GM04503 (cell line): ENCODE data around the gene NDUFS6.

Experiments used
- DNase-seq: peaks from one replicate; pipeline ENCODE4 v3.0.0-alpha.2; 2012; ENCODE audit warnings: low read depth

The NDUFS6 gene

DNA sequence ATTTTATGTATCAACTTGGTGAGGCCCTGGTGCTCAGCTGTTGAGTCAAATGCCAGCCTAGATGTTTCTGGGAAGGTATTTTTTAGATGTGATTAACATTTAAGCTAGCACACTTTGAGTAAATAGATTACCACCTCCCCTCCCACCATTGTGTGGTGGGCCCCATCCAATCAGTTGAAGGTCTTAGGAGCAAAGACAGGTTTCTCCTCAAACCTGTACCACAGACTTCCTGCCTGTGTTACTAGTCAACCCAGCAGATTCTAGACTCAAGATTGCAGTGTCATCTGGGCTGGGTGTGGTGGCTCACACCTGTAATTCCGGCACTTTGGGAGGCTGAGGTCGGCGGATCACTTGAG lies 35.3 kb upstream of the NDUFS6 start:
- DNase-seq = no peak

DNA sequence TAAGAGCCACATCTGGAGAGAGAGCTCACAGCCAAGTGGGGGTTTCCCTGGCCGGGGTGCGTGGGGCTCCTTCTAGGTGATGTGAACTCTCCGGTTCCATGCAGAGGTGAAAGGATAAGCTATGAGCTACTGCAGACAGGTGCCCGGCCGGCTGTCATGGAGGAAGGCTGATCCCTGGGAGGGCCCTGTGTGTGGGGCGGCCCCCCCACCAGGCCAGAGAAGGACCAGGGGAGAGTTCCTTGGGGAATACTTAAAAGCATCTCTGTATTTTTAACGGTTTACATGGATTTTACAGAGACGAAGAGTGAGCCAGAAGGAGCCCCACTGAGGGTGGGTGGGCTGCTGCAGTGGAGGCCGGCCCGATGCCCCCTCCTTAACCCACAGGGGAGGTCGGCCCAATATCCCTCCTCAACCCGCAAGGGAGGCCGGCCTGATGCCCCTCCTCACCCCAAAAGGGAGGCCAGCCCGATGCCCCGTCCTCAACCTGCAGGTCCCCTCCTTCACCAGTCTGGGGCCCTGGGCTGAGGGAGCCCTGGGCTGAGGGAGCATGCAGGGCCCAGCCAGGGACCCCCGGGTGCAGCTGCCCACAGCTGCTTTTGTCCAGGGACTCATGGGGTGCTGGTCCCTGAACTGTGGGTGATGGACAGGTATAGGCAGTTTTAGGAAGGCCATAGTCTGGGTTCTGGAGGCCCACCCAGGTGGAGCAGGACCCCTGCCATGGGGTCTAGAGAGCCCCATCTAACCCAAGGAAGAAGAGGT lies 33.5 kb upstream of the NDUFS6 start:
- DNase-seq = no peak

GRCh38 chr5:1768283-1769000 lies 32.8 kb upstream of the NDUFS6 start:
- DNase-seq = no peak

- DNase-seq = no peak
Measured at GRCh38 chr5:1769017-1769640, 32.1 kb upstream of the NDUFS6 start.

DNA sequence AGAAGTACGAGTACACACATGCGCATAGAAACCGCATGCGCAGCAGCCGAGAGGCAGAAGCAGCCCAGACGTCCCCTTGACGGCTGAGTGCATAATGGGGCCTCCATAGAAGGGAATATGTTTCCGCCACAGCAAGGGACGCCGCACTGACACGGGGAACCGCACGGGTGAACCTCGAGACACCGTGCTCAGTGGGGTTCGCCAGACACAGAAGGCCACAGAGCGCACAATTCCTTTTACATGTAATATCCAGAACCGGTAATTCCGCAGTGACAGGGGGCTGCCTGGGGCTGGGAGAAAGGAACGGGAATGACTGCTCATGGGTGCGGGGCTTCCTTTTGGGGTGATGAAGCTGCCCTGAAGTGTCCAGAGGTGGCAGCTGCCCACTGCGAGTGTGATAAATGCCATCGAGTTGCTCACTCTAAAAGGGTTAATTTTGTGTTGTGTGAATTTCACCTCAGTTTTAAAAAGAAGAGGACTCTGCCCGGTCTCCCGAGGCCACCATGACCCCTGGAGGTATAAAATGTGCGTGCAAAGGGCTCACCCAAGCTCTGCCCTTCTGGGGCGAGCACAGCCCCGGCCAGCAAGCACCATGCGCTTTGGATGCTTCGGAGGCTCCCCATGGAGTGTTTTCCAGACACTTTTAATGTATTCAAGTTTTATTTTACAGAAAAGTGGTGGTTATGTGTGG lies 31.3 kb upstream of the NDUFS6 start:
- no peak for DNase-seq

DNA sequence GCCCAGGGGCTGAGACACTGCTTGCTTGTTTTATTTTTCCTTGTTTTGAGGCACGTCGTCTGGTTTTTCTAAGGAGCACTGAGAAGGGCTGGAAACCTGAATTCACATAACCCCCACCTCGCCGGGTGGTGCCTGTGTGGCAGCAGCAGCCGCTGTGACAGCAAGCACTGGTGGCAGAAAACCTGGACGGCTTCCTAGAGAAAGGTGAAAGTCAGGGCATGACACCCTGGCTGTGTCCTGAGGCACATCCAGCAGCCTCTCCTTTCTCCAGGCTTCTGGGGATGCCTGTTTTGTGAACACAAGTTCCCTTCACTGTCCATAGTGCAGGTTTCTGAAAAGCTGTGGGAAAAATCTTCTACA lies 30.8 kb upstream of the NDUFS6 start:
- no peak for DNase-seq

DNA sequence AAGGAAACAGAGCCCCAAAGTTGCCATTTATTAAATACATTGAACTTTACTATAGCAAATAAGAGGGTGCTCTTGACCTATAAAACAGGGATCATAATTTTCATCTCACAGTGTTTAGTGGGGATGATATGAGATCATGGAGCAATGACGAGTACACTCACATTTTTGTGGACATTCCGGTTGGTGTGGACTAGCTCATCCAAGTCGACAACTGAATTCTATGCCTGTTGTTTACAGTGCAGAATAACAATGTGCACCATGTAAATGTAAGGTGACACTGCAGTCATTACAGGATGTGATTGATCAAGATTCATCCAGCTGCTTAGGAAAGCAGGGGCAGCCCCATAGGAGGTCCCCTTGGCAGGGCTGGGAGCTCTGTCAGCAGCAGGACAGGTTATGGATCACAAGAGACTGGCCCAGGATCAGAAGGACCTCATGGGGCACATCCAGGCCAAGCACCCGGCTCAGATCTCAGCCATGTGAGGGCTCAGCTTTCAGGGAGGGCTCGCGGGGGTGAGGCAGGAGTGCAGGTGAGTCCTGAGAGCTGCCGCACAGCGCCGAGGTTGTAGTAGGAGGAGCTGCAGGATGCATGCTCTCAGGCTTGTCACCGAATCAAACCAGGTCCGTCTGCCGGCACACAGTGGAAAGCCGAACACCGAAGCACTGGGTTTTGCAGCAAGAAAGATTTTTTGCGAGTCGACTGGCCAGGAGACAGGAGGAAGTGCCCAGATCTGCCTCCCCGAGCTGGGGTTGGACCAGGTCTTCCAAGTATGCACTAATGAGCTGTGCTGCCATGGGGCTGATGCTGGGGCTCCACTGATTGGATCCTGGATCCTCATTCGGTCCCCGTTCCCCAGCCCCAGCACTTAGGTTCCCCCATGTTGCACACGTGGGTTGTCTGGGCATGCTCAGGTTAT lies 29.8 kb upstream of the NDUFS6 start:
- no peak for DNase-seq

- no peak for DNase-seq
Measured at GRCh38 chr5:1772634-1773033, 28.6 kb upstream of the NDUFS6 start.

GRCh38 chr5:1776831-1777230 lies 24.4 kb upstream of the NDUFS6 start:
- no peak for DNase-seq

DNA sequence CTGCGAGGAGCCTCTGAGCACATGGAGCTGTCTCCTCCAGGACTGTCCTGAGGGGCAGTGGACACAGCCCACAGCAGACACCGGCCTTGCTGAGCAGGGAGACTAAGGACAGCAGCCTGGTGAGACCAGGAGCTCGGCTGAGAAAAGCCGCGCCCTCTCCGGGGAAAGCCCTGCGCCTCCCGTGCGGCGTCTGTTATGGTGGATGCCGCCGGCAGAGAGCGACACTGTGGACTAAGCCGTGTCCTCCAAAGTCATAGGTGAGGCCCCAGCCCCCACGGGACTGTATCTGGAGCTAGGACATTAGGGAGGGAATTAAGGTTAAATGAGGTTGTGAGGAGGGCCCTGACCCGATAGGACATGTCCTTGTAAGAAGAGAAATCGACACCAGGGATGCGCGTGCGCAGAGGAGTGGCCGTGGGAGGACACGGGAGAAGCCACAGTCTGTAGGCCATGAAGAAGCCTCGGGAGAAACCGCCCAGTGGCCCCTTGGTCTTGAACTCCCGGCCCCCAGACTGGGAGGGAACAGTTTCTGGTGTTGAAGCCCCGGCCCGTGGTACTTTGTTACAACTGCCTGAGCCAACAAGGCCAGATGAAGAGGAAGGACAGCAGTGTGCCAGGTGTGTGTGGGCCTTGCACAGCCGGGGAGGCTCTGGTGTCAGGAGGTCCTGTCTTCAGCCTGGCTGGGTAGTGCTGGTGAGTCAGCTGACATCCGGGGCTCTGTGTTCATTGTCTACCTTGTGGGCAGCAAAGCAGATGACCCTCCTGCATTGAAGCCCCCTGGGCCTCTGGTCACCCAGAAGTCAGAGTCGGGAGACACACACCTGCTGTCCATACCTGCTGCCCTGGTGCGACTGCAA lies 23.7 kb upstream of the NDUFS6 start:
- no peak for DNase-seq

DNA sequence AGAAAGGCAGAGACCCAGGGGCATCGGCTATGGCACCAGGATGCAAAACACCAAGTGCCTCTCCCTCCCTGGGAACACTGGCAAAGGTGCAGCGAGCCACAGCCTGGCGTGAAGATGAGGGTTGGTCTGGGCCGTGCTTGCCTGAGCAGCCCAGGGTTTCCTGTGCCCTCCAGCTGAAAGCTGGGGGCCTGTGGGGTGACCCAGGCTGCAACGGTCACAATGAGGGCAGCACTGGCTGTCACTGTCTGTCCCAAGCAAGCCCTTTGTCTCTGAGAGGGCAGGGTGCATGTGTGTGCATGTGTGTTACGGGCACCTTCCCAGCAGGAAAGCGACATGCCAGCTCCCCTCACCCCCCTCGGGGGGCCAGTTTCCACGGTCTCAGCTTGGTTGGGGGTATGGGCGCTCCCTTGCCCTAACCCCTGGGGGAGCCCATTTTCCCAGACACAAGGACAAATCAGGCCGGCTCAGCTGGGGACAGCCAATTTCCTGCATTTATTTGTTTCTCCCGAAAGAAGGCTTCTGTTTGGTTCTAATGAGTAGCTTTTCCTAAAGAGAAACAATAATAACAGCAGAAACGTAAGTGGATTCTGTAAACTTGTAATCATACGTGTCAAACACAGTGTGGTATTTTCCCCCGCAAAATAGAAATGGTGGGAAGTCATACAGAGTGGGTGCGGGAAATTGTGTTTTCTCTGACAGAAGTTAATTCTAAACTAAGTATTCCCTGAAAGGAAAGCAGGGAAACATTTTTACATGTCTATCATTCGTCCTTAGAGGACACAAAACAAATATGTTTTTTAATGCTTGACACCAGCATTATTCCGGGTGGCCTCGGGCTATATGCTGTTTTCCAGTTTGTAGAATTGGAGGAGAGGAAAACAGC lies 22.8 kb upstream of the NDUFS6 start:
- no peak for DNase-seq

- DNase-seq = no peak
Measured at GRCh38 chr5:1779021-1779680, 22.1 kb upstream of the NDUFS6 start.

GRCh38 chr5:1779782-1780613 lies 21.2 kb upstream of the NDUFS6 start:
- no peak for DNase-seq

GRCh38 chr5:1780614-1780930 lies 20.6 kb upstream of the NDUFS6 start:
- no peak for DNase-seq

DNA sequence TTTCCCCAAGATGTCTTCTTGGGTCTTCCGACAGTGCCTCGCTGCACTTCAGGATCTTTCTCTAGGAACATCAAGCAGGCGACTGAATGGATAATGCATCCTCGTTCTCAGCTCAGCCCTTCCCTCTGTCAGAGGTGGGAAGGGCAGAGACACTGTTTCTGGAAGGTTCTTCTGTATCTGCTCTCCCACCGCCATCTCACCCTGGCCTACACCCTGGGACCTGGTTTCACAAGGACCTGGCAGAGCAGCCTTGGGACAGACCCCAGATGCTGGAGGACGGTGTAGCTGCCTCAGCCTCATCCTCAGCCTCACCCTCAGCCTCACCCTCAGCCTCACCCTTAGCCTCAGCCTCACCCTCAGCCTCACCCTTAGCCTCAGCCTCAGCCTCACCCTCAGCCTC lies 20.1 kb upstream of the NDUFS6 start:
- DNase-seq = no peak

- DNase-seq = no peak
Measured at GRCh38 chr5:1781726-1782384, 19.4 kb upstream of the NDUFS6 start.

DNA sequence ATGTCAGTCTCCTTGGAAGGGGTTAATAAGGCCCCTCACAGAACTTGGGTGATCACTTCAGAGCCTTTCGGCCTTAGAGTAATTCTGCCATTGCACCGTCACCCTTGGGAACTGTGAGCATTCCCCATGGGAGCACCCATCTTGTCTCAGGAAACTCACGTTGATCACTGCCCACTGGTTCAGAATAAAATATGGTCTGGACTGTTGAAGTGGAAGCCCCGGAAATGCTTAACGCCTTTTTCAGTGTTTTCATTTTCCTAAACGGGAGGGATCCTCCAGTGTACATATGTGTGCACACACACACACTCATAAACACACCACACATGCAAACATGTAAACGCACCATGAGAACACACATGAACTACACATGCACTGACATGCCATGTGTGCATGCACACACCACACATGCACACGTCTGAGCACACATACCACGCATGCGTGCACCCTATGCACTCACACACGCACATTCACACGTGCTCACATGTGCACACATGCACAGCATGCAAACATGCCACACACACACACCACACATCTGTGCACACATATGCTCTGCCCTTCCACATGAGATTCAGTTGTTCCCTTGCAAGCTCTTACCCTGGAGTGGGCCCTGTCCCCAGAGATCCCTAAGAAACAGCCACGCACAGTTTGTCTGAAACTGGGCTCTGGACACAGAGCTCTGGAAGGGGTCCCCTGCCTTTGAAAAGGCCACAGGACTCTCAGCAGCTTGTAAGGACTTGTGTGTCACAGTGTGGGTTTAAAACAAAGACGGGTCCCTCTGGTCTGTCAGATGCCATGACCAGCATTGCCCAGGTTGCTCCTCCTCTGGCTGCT lies 18.6 kb upstream of the NDUFS6 start:
- DNase-seq = no peak
